GF-D8 (cell line): ENCODE data around the gene R3HDM2.

ENCODE experiments used
- DNase-seq: peaks from one replicate; lab custom pipeline; 2025; lab: John Stamatoyannopoulos, UW

The R3HDM2 gene

DNA sequence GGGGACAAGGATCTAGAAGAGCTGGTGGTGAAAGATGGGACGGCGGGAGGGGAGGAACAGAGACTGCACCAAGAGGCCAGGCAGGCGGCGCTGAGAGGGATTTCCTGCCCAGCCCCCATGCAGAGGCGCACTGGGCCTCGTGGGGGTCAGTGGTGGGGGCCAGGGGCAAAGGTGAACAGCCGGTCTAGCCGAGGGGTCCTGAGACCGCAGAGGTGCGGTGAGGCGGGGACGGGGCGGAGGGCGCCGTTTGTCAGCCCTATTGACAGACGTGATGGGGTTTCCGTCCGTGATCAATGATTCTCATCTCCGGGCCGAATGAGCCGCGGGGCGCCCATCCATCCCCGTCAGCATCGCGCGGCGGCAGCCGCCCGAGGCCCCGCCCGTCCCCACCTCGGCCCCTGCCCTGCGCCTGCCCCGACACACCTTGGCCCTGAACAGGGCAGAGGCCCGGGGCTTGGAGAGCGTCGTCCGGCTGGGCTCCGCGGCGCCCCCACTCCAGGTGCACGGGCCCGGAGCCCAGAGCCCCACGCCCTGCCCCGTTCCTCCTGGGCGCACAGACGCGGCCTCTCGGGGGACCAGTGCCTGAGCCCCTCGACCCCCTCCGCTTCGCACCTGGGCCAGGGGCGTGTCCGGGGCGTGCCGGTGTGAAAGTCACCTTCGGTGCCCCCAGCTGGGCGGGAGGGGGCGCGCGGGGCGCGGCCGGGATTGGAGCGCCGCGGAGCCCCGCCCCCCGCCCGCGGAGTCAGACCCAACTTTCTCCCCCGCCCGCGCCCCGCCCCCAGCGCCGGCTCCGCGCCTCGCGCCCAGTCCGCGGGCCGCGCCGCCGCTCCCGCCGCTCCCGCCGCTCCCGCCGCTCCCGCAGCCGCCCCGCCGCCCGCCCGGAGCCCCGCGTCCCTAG lies 214.6 kb downstream of the R3HDM2 start, which contains the start of gene NXPH4:
Gene NXPH4, plus strand, starts transcription at position 781 of the 898 bp plus-strand sequence. CDS start 176 bp downstream, outside the sequence.
- no peak for DNase-seq

DNA sequence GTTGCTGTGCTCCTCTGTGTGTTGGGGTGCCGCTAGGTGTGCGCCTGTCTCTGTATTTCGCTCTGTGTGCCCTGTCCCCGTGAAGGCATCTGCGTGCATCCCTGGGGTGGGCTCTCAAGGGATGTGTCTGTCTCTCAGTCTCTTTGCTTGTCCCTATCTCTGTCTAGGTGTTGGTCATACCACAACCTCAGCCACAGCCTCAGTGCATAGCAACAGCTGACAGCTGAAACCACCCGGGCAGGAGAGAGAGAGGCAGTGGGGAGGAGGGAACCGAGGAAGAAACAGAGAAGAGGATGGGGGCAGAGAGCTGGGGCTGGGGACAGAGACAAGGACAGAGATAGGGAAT lies 215.2 kb downstream of the R3HDM2 start:
- no peak for DNase-seq

DNA sequence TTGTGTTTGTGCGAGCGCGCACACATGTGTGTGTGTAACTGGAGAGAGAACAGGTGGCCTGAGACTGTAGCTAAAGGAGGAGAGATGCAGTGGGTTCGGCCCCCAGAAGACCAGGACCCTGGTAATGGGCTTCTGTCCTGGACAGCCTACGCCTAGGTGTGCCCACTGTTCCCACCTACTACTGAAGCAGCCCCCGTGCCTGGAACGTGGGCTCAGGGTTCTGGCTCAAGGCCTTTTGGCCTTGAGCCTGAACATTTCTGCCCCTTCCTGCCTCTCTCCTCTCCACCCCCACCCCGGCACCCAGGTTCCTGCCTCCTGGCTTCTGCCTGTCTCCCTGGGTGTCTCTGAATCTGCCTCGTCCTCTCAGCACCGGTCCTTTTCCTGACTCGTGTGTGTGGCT lies 215.8 kb downstream of the R3HDM2 start:
- no peak for DNase-seq

DNA sequence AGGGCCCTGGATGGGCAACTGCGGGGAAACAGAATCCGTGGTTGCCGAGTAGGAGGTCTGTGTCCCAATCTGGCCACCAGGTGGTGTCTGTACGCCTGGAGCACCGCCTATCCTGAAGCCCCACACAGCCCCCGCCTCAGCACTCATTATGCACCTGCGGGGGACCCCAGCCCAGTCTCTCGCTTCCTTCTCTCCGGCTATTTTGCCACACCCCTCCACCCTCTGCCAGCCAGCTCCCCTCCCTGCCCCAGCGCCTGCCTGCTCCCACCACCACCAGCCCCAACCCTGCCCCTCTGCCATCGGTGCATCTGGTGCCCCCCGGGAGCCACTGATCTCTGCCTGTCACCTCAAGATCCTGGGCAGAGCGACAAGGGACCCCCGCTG lies 216.5 kb downstream of the R3HDM2 start:
- peak; percentile 5 for DNase-seq

DNA sequence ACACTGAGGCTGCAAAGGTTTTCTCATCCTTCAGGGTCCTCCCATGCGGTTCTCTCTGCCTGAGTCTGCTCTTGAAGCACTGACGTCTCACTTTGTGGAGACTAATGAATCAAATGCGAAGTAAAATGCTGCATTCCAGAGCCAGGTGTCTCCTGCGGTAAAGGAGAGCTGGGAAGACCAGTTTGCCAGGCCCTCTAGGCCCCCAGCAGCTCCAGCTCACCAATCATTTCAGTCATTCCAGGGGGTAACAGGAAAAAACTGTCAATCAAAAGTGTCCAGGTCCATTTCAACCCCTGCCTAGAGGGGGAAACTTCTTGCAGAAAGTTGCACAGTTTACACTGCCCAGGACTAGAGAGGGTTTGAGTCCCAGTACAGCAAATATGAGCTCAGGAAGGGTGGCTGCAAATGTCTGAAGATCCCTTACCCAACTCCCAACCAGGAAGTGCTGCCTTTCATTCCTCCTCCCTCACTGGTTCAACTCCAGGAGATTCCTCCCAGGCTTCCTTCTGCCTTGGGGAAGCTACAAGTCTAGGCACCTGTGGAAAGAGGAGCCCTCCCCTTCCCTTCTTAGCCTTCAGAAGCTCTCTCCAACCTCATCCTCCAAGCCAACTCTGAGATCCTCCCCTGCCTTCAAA lies 217.0 kb downstream of the R3HDM2 start:
- no peak for DNase-seq

DNA sequence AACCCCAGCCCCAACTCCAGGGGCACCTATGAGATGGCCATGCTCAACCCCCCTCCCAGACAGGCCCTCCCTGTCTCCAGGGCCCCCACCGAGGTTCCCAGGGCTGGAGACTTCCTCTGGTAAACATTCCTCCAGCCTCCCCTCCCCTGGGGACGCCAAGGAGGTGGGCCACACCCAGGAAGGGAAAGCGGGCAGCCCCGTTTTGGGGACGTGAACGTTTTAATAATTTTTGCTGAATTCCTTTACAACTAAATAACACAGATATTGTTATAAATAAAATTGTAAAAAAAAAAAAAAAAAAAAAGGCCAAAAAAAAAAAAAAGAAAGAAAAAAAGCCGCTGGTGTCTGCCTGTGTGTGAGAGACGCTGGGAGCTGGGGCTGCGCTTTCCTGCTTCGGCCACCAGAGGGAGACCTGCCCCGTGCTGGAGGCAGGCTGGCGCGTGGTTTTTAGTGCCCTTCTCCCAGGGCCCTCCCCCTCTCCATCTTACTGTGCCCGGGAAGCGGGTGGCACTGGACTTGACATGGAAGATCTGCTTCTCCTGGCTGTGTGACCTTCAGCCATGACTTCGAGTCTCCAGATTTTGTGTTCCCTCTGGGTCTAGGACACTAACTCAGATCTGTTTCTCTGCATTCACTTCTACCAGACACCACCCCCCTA lies 217.7 kb downstream of the R3HDM2 start:
- peak; percentile 38 for DNase-seq

DNA sequence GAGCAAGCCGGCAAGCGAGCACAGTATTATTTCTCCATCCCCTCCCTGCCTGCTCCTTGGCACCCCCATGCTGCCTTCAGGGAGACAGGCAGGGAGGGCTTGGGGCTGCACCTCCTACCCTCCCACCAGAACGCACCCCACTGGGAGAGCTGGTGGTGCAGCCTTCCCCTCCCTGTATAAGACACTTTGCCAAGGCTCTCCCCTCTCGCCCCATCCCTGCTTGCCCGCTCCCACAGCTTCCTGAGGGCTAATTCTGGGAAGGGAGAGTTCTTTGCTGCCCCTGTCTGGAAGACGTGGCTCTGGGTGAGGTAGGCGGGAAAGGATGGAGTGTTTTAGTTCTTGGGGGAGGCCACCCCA lies 218.2 kb downstream of the R3HDM2 start:
- no peak for DNase-seq

DNA sequence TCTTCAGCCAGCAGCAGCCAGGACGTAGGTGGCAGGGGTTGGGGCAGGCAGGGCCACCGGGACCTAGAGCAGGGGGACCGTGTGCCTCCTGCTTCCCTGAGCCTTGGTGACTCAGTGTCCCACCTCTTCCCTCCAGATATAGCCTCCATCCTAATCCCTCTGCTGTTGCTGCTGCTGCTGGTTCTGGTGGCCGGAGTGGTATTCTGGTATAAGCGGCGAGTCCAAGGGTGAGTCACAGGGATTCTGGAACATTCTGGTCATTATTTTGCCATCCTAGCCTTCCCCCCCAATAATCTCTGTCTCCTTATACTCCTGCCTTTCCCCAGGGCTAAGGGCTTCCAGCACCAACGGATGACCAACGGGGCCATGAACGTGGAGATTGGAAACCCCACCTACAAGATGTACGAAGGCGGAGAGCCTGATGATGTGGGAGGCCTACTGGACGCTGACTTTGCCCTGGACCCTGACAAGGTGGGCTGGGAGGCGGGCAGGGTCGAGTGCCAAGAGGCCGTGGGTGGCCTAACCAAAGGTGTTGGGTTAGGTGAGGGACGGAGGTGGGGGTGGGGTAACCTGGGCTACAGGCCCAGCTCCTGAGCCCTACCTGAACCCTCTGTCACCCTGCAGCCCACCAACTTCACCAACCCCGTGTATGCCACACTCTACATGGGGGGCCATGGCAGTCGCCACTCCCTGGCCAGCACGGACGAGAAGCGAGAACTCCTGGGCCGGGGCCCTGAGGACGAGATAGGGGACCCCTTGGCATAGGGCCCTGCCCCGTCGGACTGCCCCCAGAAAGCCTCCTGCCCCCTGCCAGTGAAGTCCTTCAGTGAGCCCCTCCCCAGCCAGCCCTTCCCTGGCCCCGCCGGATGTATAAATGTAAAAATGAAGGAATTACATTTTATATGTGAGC lies 218.8 kb downstream of the R3HDM2 start:
- no peak for DNase-seq

DNA sequence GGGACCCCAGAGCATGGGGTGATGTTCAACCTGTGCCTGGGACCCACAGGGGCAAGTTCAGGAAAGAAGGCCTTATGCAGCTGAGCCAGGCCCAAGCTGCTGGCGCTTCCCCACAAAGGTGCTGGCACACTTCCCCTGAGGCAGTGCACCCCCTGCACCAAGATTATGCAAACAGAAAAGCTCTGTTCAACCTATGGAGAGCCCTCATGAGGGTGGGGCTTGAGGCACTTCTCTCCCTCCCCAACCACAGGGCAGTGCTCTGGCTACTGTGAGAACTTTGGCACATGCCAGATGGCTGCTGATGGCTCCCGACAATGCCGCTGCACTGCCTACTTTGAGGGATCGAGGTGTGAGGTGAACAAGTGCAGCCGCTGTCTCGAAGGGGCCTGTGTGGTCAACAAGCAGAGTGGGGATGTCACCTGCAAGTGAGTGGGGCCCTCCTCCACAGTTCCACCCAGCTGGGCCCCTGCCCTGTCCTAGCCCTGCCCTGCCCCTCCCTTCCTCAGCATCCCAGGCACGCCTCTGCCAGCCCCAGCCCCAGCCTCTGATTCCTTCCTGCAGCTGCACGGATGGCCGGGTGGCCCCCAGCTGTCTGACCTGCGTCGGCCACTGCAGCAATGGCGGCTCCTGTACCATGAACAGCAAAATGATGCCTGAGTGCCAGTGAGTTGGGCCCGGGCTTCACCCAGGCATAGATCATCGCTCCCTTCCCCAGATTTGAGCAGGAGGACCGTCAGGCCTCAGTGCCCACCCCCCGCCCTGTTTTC lies 219.7 kb downstream of the R3HDM2 start:
- DNase-seq: no peak

DNA sequence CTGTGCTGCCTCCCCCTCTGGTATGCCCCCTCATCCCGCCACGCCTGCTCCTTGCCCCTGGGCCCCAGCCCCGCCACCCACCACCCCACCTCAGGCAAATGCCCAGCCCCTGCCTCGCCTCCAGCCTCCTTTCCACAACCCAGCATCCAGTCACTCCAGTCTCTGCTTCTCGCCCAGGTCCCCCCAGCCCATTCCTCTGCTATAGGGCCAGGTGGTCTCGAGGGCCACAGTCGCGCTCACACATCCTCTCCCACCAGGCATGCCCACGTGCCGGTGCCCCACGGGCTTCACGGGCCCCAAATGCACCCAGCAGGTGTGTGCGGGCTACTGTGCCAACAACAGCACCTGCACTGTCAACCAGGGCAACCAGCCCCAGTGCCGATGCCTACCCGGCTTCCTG lies 220.4 kb downstream of the R3HDM2 start:
- DNase-seq: no peak

DNA sequence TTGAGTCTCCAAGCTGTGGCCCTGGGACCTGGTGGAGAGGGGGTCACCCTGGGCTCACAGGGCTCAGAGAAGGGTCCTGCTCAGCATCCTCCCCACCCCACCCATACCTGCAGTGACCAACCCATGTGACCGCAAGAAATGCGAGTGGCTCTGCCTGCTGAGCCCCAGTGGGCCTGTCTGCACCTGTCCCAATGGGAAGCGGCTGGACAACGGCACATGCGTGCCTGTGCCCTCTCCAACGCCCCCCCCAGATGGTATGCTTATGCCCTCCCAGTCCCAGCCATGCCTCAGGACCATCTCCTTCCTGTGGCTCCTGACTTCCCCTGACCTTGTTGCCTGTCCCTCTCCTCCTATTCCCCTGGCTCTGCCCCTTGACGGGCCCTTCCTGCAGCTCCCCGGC lies 220.9 kb downstream of the R3HDM2 start:
- no peak for DNase-seq

DNA sequence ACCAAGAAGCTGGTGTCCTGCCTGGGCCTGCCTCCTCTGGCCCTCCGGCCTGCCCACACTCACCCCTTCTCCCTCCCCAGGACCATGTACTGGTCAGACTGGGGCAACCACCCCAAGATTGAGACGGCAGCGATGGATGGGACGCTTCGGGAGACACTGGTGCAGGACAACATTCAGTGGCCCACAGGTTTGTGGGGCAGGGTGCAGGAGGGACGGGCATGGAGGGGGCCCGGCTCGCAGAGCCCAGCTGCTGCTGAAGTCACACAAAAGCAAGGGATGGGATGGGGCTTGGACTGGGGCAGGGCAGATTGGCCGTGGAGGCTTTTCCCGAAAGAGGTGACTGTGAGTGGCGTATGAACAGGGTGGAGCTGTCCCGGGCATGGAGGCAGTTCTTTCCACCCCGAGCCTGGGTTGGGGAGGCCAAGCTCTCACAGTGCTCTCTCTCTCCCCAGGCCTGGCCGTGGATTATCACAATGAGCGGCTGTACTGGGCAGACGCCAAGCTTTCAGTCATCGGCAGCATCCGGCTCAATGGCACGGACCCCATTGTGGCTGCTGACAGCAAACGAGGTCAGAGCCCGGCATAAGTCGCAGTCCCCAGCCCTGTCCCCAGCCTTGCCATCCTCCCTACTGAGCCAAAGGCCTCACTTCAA lies 222.1 kb downstream of the R3HDM2 start:
- DNase-seq: no peak

DNA sequence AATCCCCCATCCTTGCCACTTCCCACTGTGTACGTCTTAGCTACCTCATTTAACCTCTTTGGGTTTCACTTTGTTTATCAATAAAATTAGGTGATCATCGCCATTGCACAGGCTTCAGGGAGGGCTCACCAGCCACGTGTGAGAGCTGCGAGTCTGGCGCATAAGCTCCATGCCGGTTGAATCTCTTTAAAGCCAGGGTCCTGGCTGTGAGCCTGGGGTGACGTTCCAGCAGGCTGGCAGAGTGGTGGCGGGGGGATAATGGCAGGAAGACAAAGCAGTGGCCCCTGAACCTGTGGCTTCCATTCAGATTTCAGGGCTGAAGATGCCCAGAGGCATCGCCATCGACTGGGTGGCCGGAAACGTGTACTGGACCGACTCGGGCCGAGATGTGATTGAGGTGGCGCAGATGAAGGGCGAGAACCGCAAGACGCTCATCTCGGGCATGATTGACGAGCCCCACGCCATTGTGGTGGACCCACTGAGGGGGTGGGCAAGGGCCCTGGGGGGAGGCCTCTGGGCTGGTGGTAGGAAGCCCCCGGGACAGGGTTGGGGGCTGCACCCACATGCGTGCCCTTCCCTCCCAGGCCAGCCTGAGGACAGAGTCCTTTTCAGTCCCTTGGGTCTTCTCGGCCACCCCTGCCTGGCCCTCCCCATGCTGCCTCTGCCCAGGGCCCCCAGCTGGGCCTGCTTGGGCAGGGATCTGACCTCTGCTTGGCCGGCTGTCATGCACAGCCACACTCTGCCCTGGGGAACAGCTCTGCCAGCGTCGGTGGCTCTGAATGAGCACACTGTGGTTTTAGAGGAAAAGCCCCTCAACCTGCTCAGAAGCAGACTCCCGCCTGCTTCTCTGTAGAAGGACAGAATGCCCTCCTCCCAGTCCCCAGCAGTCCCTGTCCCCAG lies 222.9 kb downstream of the R3HDM2 start:
- DNase-seq: no peak

DNA sequence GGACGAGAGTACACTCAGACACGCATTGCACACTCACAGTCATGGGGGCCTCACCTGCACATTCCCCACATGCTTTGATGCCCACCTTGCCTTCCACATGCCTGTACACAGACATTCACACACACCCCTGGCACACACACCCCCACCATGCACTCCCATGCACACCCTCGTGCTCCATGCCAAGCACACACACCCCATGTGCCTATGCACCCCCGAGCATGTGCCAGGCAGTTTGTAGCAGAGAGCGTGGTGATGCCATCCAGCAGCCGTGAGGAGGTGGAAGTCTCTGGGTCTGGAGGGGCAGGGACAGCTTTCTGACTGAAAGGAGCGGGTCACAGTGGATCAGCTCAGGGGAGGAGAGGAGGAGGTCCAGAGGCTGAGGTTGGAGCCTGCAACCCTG lies 224.9 kb downstream of the R3HDM2 start:
- DNase-seq: no peak

DNA sequence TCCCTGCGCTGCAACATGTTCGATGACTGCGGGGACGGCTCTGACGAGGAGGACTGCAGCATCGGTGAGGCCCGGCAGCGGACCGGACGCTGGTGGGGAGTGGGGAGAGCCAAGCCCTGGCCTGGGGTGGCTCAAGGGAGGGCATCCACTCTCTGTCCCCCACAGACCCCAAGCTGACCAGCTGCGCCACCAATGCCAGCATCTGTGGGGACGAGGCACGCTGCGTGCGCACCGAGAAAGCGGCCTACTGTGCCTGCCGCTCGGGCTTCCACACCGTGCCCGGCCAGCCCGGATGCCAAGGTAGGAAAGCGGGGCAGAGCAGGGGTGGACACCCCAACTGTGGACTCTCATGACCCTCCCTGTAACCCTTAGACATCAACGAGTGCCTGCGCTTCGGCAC lies 225.7 kb downstream of the R3HDM2 start:
- DNase-seq: no peak

DNA sequence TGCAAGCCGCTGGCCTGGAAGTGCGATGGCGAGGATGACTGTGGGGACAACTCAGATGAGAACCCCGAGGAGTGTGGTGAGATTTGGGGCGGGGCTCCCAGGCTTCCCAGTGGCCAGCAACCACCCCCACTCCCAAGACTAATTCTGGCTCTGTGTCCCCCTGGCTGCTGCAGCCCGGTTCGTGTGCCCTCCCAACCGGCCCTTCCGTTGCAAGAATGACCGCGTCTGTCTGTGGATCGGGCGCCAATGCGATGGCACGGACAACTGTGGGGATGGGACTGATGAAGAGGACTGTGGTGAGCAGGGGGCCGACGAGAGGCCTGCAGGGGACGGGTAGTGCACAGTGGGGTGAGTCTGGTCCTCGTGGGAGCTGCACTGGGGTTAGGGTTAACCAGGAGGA lies 226.4 kb downstream of the R3HDM2 start:
- no peak for DNase-seq

DNA sequence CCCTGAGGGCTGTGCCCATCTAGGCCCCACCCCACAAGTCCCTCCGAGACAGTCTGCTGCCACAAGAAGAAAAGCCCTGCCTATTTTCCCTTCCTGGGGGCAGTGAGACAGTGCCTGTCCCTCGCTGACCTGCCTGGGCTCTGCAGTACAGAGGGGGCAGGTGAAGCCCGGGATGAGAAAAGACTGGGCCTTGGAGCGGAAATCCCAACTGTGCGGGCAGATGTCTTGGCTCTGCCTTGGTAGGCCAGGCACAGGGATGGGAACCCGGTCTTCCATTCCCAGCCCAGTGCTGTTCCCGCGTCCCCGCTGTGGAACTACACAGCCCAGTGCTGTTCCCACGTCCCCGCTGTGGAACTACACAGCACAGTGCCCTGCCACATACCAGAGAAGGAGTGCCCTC lies 227.1 kb downstream of the R3HDM2 start:
- no peak for DNase-seq
